Measurements from ENCODE around the gene ERFL.
A peak's percentile ranks its signal among the peaks of the same experiment; 100 is the strongest.

The ERFL gene

DNA sequence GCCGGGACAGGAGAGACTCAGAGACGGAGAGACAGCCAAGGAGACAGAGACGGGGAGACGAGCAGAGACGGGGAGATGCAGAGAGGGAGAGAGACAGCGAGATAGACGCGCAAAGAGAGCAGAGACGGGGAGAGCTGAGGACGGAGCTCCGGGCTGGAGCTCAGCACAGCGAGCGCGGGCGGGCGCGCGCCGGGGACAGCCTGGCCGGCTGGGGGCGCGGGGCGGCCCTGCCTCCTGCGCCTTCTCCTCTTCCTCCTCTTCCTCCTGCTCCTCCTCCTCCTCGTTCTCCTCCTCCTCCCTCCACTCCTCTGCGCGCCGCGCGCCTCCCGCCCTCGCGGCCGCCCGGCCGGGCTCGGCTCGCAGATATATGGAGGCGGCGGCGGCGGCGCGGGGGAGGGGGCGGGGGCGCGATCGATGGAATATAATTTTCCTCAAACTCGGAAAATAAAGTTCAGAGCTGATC is at the start of gene ERFL:
Gene ERFL, minus strand, starts transcription at position 229 of the 463 bp plus-strand sequence. CDS start 15,530 bp downstream, outside the sequence.
- Histone ChIP-seq H3K36me3 (ENCODE audit: insufficient read depth, low read length) (no peaks in the 10 kb centered on the region), H3K9ac (ENCODE audit: low read depth, low read length) (peak within 1 kb of the TSS; percentile 38; the same call in 1 of the 2 replicates), H3K4me1 (ENCODE audit: insufficient read depth, low read length) (peaks cover 6% of the 10 kb centered on the region), H3K9me3 (ENCODE audit: control insufficient read depth, insufficient read depth, low read length) (no peaks in the 10 kb centered on the region)

DNA sequence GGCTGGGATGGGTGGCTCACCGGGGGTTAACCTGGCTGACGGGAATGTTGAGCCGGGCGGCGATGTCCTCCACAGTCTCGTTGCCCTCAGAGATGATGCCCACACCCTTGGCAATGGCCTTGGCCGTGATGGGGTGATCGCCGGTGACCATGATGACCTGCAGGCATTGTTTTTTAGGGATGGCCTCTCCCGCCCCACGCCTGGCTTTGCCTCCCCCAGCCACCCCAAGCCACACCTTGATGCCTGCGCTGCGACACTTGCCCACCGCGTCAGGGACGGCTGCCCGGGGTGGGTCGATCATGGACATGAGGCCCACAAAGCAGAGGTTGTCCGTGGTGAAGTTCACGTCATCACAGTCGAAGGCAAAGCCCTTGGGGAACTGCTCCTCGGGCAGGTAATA is 49.7 kb upstream of the ERFL start:
- Histone ChIP-seq H3K9ac (ENCODE audit: low read depth, low read length) (no peak overlapping the region), H3K9me3 (ENCODE audit: control insufficient read depth, insufficient read depth, low read length) (no peaks in the 10 kb centered on the region), H3K36me3 (ENCODE audit: insufficient read depth, low read length) (0 out of 2 replicates have a peak, but pooled peaks cover 5% of the 10 kb centered on the region)

DNA sequence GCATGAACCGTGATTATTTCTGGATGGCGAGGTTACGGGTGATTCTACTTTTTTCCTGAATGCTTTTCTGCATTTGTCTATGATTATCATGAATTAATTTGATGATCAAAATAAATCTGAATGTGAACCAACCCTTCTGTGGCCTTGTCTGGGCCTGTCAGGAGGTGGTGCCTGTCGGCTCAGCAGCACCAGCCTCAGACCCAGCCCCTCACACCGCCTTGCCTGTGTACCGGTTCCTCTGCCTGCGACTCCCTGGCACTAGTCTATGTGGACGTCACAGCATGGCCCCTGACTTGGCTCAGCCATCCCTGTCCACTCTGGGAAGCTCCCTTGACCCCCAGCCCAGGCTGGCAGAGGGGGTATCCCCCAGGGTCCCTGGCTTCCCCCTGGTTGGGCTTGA is 46.4 kb upstream of the ERFL start:
- Histone ChIP-seq H3K36me3 (ENCODE audit: insufficient read depth, low read length) (0 out of 2 replicates have a peak, but pooled peaks cover 5% of the 10 kb centered on the region), H3K9me3 (ENCODE audit: control insufficient read depth, insufficient read depth, low read length) (no peaks in the 10 kb centered on the region), H3K9ac (ENCODE audit: low read depth, low read length) (no peak overlapping the region), H3K4me1 (ENCODE audit: insufficient read depth, low read length) (no peaks in the 10 kb centered on the region)

More for the DNA sequence above, 49.7 kb upstream of the ERFL start:
- no peaks in the 10 kb centered on the region for H3K4me1 ChIP-seq (ENCODE audit: insufficient read depth, low read length)

DNA sequence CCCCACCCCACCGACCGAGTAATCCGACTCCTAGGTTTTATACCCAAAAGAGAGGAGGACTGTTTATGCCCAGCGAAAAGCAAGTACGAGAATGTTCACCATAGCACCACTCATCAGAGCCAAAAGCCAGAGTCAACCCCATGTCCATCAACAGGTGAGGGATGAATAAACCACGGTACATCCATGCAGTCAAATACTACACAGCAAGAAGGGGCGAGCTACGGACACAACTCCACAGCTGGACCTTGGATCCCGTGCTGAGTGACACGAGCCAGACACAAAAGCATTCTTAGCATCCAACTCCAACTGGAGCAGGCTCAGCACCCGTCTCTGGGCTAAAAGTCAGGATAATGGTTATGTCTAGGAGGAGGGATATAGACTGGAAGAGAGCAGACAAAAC is 43.1 kb upstream of the ERFL start:
- Histone ChIP-seq H3K36me3 (ENCODE audit: insufficient read depth, low read length) (0 out of 2 replicates have a peak, but pooled peaks cover 5% of the 10 kb centered on the region), H3K9ac (ENCODE audit: low read depth, low read length) (no peak overlapping the region)

DNA sequence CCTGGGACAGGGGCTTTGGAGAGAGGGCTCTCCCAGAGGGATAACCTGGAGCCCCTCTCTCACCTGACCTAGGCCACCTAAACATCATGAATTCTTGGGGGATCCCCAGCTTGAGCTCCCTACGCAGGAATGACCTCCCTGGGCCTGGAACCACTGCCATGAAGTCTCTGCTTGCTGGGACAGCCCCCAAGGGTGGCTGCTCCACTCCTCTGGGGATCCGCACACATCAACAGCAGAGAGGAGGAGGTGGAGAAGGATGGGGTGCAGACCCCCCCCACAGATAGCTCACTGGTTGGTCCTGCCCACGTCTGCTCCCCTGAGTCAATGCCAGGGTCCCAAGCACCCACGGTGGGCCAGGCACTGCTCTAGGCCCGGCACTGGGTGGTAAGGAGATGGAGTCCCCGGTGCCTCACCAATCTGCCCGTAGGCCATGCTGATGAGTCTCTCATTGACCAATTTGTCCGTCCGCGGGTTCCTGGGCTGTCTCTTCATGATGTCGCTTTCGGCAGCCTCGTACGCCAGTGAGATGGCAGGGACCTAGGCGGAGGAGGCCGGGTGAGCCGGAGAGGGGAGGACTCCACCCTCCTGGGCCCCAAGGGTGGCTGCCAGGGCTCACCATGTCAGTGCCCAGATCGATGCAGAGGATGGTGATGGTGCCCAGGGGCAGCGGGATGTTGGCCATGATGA is 41.7 kb upstream of the ERFL start:
- no peaks in the 10 kb centered on the region for H3K4me1 ChIP-seq (ENCODE audit: insufficient read depth, low read length)
- H3K9me3 ChIP-seq (ENCODE audit: control insufficient read depth, insufficient read depth, low read length) = no peaks in the 10 kb centered on the region
- H3K9ac ChIP-seq (ENCODE audit: low read depth, low read length) = no peak overlapping the region
- 0 out of 2 replicates have a peak, but pooled peaks cover 5% of the 10 kb centered on the region for H3K36me3 ChIP-seq (ENCODE audit: insufficient read depth, low read length)

More for the DNA sequence above, 43.1 kb upstream of the ERFL start:
- H3K4me1 ChIP-seq (ENCODE audit: insufficient read depth, low read length) = no peaks in the 10 kb centered on the region
- H3K9me3 ChIP-seq (ENCODE audit: control insufficient read depth, insufficient read depth, low read length) = no peaks in the 10 kb centered on the region

DNA sequence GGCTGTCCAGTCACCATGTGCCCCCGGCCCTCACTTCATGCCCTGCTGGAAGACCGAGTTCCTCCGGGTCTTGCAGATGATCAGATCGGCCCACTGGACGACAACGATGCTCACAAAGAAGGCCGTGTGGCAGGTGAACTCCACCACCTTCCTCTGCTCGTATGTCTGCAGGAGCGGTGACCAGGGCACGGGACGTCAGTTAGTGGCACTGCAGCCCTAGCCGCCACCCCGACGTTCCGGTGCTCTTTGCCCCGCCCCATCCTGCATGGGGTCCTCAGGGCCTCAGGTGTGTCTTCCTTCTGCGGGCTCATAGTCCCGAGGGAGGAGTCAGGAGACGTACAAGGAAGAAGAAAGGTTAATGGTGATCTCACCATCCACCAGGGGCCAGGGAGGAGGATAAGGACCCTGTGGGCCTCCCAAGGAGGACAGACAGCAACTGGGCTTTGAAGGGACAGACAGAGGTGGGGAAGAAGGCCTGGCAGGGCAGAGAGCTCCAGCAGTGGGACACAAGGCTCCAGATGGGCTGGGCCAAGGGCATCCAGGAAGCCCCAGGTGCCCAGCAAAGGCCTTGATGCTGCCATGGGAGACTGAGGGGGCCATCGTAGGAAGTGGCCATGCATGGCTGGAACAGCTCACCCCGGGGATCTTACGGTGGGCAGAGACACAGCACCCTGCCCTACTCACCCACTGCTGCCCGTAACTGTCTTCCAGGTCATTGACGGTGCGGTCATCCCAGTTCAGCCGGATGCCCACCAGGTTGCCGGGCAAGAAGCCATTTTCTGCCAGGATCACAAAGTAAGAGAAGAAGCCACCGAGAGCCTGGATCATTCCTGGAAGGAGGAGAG is 40.7 kb upstream of the ERFL start:
- 0 out of 2 replicates have a peak, but pooled peaks cover 5% of the 10 kb centered on the region for H3K36me3 ChIP-seq (ENCODE audit: insufficient read depth, low read length)
- no peak overlapping the region for H3K9ac ChIP-seq (ENCODE audit: low read depth, low read length)
- H3K4me1 ChIP-seq (ENCODE audit: insufficient read depth, low read length) = no peaks in the 10 kb centered on the region
- no peaks in the 10 kb centered on the region for H3K9me3 ChIP-seq (ENCODE audit: control insufficient read depth, insufficient read depth, low read length)

DNA sequence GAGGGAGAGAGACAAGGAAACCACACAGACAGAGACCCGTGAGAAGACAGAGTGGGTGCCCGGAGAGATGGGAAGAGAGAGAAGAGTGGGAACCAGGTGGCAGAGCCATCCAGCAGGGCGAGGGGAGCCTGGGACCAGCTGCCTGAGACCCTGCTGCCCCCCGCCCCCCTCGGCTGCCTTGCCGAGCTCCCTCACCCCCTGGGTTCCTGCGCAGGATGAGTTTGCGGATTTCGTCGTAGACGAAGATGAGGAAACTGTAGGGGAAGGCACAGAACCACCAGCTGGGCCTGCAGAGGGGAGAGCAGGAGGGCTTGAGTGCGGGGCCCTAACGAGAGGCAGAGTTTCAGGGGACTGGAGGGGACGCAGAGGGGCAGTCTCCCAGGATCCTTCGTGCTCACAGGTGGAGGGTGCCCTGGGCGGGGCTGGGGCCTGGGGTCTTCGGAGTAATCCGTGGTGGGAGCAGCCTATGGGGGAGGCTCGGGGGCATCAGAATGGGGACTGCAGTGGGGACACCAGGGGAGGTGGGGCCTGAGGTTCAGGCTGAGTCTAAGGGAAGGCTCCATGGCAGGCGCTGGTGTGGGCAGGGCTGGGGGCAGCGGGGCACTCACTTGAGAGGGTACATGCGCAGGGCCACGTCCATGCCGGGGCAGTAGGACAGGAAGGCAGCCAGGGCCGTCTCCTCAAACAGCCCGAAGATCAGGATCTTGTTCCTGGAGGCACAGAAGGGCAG is 39.0 kb upstream of the ERFL start:
- H3K36me3 ChIP-seq (ENCODE audit: insufficient read depth, low read length) = no peaks in the 10 kb centered on the region
- no peaks in the 10 kb centered on the region for H3K4me1 ChIP-seq (ENCODE audit: insufficient read depth, low read length)
- H3K9ac ChIP-seq (ENCODE audit: low read depth, low read length) = no peak overlapping the region
- no peaks in the 10 kb centered on the region for H3K9me3 ChIP-seq (ENCODE audit: control insufficient read depth, insufficient read depth, low read length)

DNA sequence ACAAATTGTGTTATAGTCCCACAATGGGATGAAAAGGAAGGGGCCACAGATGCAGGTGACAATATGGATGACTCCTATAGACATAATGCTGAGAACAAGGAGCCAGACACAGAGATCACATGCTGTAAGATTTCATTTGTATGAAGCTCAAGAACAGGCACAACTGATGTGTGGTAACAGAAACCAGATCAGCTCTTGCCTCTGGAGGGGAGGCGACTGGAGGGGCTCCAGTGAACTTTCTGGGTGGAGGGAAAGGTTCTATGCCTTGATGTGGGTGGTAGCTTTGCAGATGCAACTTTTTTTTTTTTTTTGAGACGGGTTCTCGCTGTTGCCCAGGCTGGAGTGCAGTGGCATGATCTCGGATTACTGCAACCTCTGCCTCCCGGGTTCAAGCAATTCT is 36.9 kb upstream of the ERFL start:
- Histone ChIP-seq H3K9me3 (ENCODE audit: control insufficient read depth, insufficient read depth, low read length) (no peaks in the 10 kb centered on the region), H3K36me3 (ENCODE audit: insufficient read depth, low read length) (no peaks in the 10 kb centered on the region), H3K9ac (ENCODE audit: low read depth, low read length) (no peak overlapping the region), H3K4me1 (ENCODE audit: insufficient read depth, low read length) (no peaks in the 10 kb centered on the region)

DNA sequence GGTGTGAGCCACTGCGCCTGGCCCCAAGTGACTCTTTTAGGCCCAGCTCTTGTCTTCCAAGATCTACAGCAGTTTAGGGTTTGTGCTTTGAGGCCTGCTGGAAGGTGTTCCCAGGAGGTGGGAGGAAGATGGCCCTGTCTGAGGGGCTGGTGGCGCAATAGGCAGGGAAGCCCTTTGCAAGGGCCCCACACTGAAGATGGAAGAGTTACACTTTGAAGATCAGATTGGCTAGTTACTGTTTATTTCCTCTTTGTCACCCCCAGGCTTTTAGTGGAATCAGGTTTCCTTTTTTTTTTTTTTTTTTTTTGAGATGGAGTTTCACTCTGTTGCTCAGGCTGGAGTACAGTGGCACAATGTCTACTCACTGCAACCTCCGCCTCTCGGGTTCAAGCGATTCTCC is 32.7 kb upstream of the ERFL start:
- no peaks in the 10 kb centered on the region for H3K9me3 ChIP-seq (ENCODE audit: control insufficient read depth, insufficient read depth, low read length)
- H3K36me3 ChIP-seq (ENCODE audit: insufficient read depth, low read length) = no peaks in the 10 kb centered on the region
- H3K4me1 ChIP-seq (ENCODE audit: insufficient read depth, low read length) = peaks cover 5% of the 10 kb centered on the region; the same call in 1 of the 2 replicates
- H3K9ac ChIP-seq (ENCODE audit: low read depth, low read length) = no peak overlapping the region

DNA sequence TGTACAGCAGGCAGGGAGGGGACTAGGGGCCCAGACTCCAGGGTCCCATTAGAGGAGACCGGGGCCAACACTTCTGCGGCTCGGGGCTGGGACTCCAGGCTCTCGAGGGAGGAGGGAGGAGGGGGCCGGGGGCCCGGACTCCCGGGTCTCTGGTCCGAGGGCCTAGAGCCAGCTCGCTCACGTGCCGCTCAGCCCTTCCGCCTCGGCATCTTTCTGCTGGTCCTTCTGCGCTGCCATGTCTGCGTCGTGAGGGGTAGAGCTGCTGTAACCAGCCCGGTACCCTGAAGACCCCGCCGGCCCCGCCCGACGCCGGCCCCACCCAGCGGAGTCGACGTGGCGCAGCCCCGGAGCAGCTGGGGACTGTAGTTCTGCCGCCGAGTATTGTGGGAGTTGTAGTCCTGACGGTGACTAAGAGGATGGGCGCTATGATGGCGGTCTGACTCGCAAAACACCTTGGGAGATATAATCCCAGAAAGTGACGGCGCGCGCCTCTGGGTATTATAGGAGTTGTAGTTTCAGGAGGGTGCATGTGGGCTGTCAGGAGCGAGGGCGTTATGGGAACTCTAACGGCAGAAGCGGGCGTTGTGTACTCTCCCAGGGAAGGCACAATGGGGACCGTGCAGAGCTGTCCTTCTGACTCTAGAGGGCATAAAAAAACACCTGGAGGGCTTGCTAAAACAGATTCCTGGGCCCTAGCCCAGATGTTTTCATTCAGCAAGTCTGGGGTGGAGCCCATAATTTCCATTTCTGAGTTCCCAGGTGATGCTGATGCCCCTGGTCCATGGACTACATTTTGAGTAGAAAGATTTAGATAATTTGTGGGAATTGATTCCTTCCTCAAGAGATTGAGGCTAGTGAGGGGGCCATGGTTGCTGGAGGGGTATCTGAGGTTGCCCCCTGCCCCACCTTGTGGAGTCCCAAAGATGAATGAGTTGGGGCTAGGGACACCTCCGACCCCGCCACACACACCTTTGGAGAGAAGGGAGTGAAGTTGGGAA is 31.1 kb upstream of the ERFL start, which contains the start of gene RABAC1:
Gene RABAC1, minus strand, starts transcription at position 266 of the 998 bp plus-strand sequence. Its CDS starts 29 bp downstream, at position 237.
- no peaks in the 10 kb centered on the region for H3K9me3 ChIP-seq (ENCODE audit: control insufficient read depth, insufficient read depth, low read length)
- no peaks in the 10 kb centered on the region for H3K36me3 ChIP-seq (ENCODE audit: insufficient read depth, low read length)
- peak within 1 kb of the TSS; percentile 88 for H3K9ac ChIP-seq (ENCODE audit: low read depth, low read length)
- H3K4me1 ChIP-seq (ENCODE audit: insufficient read depth, low read length) = peaks cover 5% of the 10 kb centered on the region; the same call in 1 of the 2 replicates

DNA sequence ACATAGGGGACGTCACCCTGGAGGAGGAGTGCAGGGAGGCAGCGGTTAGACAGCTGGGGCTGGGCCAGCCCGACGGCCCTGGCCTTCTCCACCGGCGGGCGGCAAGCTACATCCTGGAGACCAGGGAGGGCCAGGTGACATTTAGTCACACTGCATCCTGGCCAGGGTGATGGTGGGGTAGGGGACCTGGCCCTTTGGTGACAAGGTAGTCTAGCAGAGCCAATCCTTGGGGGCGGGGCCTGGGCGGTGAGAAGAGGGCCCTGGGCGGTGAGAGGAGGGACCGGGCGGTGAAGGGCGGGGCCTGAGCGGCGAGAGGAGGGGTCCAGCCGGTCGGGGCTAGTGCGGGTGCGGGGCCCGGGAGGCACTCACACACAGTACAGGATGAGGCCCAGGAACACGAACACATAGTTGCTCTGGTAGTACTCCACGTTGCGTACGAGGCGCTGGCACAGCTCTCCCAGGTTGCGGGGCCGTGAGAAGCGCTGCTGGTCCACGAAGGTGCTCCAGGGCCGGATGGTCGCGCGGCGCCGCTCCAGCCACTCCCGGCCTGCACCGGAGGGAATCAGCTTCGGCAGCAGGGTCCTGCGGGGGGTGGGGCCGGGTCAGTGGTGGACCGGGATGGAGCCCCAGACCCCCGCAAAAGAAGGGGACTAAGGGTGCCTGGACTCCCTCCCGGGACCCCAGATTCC is 30.3 kb upstream of the ERFL start:
- peak overlapping the region; percentile 88 for H3K9ac ChIP-seq (ENCODE audit: low read depth, low read length)
- H3K36me3 ChIP-seq (ENCODE audit: insufficient read depth, low read length) = no peaks in the 10 kb centered on the region
- H3K4me1 ChIP-seq (ENCODE audit: insufficient read depth, low read length) = peaks cover 5% of the 10 kb centered on the region; the same call in 1 of the 2 replicates
- H3K9me3 ChIP-seq (ENCODE audit: control insufficient read depth, insufficient read depth, low read length) = no peaks in the 10 kb centered on the region

DNA sequence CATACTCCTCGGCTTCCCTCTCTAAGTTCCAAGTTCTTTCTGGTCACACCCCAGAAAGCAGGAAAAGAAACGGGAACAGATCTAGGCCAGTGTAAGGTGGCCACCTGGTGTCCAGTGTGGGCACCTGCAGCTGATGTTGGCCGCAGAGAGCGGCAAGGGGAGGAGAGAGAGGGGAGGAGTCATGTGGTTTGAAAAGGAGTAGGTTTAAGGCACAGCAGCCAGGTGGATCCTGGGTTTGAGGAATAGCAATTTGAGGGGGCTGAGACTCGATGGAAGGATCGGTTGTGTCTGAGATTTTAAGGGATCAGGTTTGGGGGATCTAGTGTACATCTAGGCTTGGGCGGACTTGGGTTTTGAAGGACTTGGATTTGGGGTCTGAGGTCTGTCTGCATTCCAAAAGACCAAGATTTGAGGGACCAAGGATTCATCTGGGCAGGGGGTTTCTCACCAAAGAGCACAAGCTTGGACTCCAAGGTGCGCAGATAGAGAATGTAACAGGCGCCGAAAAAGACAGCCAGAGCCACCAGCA is 29.7 kb upstream of the ERFL start:
- Histone ChIP-seq H3K4me1 (ENCODE audit: insufficient read depth, low read length) (peaks cover 5% of the 10 kb centered on the region; the same call in 1 of the 2 replicates), H3K36me3 (ENCODE audit: insufficient read depth, low read length) (no peaks in the 10 kb centered on the region), H3K9me3 (ENCODE audit: control insufficient read depth, insufficient read depth, low read length) (no peaks in the 10 kb centered on the region), H3K9ac (ENCODE audit: low read depth, low read length) (peak overlapping the region; percentile 88; the same call in 1 of the 2 replicates)
